ENCODE results near the gene LUZP1. TPM values are rescaled to one million over a fixed set of nuclear protein-coding genes. Genes with fewer than 3 reads are reported as not detected.

LUZP1 gene
- total RNA-seq, 1 donor from 2014 or later = 18.6 TPM

DNA sequence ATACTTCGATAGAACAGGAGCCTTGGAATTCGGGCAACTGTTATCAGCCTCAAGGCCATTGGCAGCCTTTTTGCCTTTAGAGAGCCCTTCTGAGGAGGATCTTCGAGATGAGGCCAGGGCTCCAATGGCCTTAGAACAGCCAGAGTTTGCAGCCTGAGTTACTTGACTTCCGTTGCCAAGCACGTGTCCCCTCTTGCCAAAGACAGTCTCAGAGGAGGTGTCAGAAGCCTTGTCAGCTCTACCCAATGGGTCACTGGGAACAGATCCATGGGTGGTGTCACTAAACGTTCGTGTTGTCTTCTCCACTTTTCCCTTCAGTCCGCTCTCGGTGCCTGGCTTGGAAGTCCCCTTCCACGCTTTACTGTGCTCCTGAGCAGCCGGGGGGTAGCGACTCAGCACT lies 76.2 kb downstream of the LUZP1 start:
- intact Hi-C loops (cut with micrococcal nuclease) = no loop called here

DNA sequence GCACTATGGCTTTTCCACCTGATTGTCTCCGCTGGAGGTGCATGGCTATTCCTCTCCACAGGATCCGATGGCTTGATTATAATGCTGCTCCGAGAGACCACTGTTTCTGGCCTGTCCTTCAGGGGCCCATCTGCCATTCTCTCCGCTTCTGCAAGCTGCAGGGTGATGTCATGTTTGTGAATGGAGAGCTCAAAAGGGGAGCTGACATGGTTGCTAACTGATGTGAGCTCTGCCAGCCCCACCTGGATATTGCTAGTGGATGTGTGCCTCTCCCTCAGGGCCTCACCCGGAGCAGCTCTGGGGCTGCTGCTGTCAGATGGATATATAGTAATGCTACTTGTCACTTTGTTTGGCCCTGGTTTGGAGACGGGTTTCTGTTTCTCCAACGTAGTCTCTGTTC lies 77.1 kb downstream of the LUZP1 start:
- intact Hi-C loops (cut with micrococcal nuclease) = no loop called here

DNA sequence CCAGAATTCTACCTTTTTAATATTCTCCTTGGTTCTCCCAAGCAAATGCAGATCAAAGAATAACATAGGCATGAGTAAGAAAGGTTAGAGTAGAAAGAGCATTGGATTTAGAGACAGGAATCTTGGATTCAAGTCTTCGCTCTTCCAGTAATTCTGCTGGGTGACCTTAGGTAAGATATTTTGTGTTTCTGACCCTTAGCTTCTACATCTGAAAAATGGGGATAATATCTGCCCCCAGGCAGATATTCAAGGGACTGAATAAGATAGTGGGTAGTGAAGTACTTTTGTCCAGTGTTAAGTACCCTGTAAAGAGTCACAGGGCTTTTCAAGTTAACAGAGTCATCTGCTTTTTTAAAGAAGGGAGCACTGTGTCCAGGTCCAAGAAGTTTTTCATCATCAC lies 78.6 kb downstream of the LUZP1 start:
- intact Hi-C loops (cut with micrococcal nuclease) = no loop called here

DNA sequence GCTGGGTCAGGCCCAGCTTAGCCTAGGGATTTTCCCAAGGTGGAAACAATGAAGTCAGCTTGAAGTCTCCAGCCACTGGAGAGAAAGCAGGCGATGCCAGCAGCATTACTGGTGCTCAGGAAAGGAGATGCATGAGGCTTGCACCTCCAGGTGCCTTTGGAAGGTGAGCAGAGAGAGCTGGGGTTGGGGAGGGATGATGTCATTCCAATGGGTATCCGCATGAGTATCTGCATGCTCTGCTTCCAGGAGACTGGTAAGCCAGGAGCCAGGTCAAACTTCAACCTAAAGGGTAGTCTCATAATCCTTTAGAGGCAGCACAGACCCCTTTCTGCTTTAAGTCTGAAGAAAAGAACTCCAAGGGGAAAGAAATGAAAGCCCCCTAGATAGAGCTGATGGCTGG lies 80.6 kb downstream of the LUZP1 start:
- intact Hi-C loops (cut with micrococcal nuclease) = no loop called here

DNA sequence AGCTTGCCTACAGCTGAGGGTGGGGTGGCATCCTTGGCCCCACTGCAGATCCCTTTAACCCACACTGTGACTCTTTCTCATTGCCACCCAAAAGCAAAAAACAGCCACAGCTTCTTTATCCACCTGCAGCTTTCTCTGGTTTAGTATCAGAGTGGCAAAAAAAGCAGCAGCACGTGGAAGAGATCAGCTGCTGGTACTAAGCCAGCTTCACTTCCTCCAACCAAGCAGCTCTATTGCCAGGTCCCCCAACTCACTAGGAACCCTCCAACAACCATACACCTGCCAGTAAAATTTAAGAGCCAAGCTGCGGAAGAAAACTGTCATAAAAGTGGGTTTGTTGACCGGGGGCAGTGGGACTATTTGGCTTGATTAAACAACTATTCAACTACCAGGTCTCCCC lies 83.0 kb downstream of the LUZP1 start:
- intact Hi-C loops (cut with micrococcal nuclease) = no loop called here

DNA sequence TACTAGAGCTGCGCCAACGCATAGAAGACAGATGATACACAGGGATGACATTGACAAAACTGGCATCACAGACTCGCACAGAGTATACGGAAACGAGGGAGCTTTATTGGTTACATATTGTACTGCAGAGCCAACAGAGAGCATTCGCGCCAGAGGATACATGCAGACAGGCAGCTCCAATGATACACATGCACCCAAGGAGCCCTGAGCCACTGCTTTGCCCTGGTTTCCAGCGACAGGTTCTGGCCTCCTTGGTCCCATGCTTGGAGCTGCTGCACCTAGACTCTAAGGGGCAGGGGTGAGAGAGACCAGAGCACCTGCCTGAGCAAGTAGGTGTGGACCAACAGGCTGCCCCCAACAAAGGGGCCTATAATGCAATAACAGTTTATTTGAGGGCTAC lies 83.8 kb downstream of the LUZP1 start:
- intact Hi-C loops (cut with micrococcal nuclease) = no loop called here

DNA sequence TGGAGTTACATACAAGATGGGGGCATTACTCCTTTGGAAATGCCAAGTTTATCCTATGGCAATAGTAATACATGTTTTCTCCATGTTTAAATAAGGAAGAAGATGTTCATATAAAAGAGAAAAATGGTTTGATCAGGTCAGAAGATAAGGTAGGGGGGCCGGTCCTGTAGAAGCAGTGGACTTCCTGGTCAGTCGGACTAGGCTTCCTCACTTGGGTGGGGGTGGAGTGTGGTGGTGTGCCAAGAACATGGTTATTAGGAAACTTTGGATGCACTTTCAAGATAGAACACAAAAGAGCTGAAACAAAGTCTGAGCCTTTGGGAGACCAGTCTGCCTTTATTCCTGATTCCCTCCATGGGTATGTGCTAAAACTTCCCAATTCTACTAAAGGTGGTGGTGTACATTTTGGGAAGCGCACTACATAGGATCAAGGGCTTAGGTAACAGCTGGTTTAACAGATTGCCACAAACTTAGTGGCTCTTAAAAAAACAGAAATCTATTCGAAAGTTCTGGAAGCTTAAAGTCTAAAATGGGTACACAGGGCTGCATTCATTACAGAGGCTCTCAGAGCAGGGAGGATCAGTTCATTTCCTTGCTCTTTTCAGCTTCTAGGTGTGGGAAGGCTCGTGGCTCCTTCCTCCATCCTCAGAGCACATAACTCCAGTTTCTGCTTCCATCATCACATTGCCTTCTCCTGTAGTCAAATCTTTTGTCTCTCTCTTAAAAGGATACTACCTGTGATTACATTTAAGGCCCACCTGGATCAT lies 84.8 kb downstream of the LUZP1 start:
- intact Hi-C loops (cut with micrococcal nuclease) = no loop called here

DNA sequence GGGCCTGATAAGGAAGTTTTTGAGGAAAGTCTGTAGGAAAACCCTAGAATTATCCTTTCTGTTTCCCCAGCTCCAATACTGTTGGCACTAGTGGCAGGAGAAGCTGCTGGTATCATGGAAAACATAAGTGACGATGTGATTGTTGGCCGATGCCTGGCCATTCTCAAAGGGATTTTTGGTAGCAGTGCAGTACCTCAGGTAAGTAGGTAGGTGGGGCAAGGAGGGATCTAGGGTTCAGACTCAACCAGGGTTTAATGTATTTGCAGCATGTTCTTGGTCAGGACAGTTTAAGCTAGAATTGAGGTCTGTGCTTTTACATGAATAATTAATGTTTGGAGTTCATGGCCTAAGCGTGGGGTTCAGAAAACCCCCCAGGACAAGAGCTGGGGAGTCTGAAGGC lies 87.3 kb downstream of the LUZP1 start:
- intact Hi-C loops (cut with micrococcal nuclease) = no loop called here

DNA sequence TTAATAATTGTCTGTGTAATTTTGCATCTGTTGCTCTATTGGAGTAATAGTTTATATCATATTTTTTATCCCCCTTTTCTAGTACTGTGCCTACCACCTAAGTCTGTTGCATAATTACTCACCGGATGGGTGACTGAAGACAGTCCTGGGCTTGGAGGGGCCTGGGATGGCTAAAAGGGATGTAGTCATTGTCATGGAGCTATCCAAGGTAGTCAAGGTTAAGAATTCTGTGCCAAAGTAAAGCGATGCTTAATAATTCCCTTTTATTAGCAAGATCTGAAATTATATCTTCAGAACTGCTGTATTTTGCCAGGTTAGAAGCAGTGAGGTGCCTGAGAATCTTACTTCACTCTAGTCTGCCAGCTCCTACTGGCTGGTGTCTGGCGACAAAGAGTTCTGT lies 87.8 kb downstream of the LUZP1 start:
- intact Hi-C loops (cut with micrococcal nuclease) = no loop called here

DNA sequence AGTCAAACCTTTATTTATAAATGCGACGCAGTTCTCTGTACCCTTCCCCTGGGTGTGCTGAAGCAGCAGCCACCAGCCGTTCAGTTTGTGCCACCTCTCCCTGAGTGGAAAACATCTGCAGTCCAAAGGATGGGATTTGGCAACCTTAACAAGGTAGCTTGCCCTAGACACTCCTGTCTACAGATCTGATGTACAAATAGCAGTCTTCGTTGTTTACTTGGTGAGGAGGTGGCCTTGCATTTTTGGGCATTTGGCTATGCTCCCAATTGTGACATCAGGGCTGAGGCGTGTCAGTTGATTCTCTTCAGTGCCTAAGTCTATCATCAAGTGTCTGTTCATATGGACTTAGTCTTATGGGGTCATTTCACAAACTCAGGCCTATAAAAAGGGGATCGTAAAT lies 89.6 kb downstream of the LUZP1 start:
- intact Hi-C loops (cut with micrococcal nuclease) = no loop called here

DNA sequence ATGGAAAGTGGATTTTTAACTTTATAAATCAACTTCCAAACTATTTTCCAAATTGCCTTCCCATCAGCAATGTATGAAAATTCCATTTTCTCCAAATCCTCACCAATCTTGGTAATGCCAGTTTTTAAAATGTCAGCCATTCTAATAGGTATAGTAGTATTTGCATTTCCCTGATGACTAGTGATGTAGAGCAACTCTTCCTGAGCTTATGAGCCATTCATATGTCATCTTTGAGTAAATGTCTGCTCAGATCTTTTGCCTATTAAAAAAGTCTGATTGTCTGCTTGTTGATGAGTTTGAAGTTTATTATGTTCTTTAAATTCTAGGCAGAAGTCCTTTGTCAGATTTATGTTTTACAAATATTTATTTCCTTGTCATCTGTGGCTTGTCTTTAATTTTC lies 94.6 kb downstream of the LUZP1 start:
- intact Hi-C loops (cut with micrococcal nuclease) = no loop called here

DNA sequence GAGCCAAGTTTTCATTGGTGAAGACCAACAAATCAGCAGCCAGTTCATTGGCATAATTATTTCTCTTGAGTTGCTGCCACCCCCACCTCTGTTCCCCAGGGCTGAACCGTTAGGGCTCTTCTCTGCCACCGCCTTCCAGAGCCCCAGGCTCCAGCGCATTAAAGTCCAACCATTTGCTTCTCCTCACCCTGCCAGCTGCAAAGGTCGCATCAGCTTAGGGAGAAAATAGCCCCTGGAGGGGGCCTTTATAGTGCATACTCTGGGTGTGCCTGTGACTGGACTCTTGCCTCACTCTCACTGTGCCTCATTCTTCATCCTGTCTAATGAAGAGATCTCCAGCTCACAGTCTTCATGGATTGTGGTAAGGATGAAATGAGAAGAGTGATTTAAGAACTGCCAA lies 99.0 kb downstream of the LUZP1 start:
- intact Hi-C loops (cut with micrococcal nuclease) = no loop called here

DNA sequence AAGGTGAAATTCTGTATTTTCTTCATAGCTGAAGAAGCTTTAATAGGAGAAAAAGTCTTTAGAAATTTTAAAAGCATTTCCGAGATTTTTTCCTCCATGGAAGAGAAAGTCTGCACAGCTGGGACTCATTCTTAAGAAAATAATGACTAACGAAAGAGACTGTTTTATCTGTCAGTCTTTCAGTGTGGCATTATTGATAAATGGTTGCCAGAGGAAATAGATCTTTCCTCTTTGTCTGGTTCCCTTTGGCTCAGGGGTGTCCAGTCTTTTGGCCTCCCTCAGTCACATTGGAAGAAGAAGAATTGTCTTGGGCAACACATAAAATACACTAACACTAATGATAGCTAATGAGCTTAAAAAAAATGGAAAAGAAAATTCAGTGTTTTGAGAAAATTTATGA lies 99.5 kb downstream of the LUZP1 start:
- intact Hi-C loops (cut with micrococcal nuclease) = no loop called here

DNA sequence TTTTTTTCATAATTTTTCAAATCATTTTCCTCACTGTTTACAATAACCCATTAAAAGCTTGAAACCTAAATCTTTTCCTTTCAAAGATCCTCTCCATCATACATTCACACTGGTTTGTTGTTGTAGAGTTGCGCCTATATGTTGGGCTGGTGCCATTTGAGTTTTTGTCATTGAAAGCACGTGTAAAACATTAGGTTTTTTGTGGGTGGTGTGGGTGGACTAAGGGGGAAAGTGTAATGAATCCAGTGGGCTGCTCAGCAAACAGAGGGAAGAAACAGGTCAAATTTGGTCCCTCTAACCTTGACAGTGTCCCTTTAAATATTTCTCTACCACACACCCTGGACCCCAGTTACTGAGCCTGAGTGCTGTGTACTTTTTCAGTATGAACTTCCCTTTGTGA lies 102.6 kb downstream of the LUZP1 start:
- intact Hi-C loops (cut with micrococcal nuclease) = no loop called here

DNA sequence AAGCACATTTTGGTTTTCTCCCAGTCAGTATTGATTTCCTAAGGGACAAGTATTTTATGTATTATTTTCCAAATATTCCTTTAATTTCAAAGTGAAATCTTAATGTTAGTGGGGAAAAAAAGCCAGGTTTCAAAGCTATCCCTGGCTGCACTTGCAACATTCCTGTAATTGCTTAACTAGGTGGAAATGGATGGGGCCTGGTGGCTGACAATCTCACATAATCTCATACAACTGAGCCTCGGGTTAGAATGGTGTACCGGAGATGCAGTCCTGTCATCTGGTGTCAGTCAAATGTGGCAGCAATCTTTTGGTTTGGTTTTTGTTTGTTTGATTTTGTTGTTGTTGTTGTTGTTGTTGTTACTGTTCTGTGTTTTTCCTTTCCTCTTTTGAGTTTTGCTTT lies 103.3 kb downstream of the LUZP1 start:
- intact Hi-C loops (cut with micrococcal nuclease) = no loop called here

DNA sequence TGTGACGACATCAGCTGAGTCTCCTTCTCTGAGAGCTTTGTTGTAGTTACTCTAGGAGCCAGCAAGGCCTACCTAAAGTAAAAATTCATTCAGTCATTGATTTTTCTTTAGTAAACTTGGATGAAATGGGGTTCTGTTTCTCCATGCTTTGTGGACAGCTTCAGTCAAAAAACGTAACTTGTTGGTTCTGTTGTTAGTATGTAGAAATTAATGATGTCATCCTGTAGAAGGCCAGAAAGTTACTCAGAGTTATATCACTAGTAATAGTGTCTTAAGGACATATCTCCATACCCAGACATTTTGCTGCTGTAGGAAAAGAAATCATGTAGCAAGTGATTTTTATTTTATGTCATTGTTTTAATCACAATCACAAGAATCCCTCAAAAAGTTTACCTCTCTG lies 106.4 kb downstream of the LUZP1 start:
- intact Hi-C loops (cut with micrococcal nuclease) = no loop called here

DNA sequence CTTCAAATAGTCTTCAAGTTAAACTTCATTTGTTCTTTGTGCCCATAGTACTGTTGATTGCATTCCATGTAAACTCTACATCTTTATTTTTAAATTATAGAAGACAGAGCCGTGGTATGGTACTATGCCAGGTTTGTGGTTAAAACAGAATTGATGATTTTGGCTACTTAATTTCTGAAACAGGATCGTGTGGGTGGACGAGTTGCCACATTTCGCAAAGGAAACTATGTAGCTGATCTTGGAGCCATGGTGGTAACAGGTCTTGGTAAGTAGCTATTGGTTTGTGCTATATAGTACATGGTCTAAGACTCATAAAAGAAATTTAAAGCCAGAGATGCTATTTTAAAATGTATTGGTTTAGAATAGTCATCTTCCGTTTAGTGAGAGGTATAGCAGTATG lies 111.4 kb downstream of the LUZP1 start:
- intact Hi-C loops (cut with micrococcal nuclease) = no loop called here

DNA sequence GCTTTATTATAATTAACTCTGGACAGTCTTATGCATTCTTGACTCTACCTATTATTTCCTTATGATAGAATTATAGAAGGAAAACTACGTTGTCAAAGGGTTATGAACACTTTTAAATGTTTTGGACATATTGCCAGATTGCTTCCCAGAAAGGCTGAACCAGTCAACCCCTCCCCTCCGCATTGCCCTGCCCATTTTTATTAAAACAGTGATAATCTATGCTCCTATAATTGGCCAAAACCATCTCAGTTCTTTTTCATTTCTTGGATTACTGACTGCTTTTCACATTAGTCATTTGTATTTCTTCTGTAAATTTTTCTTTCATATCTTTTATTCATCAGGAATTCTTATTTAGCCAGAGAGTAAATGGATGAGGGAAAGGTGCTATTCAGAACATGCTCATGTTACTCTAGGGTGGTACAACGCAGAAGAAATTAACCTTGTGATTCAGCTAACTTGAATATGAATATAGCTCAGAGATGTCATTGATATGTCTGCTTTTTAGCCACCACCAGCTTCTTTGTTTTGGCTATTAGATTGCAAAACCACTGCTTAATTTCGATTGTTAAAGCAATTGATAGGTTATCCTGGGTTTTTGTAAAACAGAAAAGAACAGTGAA lies 117.3 kb downstream of the LUZP1 start:
- intact Hi-C loops (cut with micrococcal nuclease) = no loop called here

DNA sequence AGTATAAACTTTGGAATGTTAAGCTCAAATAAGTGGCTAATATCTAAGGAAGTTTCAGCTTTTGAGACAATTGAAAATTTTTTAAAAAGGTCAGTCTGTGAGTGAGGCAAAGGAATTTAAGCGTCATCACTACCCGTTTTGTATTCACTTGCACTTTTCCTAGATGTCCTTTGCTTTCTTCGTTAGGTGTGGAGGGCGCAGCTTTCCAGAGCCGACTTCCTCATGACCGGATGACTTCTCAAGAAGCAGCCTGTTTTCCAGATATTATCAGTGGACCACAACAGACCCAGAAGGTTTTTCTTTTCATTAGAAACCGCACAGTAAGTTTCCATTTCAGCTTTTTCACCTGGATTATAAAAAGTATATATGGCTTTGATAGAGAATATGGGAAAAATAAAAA lies 118.5 kb downstream of the LUZP1 start:
- intact Hi-C loops (cut with micrococcal nuclease) = no loop called here

DNA sequence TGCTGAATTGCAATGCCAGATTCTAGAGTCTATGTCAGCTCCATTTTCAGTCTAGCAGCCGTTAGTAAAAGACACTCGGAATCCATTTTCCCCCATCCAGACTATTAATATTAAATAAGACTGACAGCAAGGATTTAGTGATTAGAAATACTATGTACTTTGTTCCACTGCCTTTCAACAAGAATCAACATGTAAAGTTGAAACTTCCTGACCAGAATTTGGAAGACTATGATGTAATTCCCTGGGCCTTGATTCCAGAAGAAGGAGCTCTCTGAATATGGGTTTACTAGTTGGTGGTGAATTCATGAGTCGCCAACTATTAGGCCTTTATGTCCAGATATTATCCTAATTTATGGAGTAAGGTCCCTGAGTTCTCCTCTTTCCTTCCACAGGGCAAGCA lies 124.6 kb downstream of the LUZP1 start:
- intact Hi-C loops (cut with micrococcal nuclease) = no loop called here

DNA sequence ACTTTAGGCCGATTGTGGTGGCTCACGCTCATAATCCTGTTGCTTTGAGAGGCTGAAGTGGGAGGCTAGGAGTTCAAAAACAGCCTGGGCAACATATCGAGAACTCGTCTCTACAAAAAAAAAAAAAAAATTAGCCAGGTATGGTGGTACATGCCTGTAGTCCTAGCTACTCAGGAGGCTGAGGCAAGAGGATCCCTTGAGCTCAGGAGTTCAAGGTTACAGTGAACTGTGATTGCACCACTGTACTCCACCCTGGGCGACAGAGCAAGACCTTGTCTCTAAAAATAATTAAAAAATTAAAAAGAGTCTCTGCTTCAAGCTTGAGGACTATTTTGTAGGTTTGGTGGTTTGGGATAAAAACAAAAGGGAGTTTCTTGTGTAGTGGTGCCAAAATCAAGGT lies 128.1 kb downstream of the LUZP1 start:
- intact Hi-C loops (cut with micrococcal nuclease) = no loop called here

DNA sequence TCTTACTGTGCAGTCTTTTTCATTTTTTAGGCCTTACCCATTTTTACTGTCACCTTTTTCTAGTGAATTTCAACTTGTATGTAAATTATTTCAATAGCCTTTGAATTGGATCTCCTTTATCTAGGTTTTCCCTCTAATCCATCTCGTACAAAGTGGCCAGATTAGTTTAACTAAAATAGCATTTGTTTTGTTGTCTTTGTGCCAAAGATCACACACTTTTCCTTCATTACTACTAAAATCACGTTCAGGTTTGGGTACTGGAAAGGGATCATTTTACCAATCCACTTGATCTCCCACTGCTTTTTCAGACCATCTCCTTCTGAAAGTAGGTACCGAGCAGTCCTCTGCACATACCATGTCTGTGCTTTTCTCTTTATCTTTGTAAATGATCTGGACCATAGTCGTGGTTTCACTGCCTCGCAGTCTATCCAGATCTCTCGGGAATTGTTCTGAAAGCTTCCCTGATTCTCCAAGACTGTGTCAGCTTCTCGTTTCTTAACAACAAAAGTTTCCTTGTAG lies 129.3 kb downstream of the LUZP1 start:
- intact Hi-C loops (cut with micrococcal nuclease) = no loop called here

DNA sequence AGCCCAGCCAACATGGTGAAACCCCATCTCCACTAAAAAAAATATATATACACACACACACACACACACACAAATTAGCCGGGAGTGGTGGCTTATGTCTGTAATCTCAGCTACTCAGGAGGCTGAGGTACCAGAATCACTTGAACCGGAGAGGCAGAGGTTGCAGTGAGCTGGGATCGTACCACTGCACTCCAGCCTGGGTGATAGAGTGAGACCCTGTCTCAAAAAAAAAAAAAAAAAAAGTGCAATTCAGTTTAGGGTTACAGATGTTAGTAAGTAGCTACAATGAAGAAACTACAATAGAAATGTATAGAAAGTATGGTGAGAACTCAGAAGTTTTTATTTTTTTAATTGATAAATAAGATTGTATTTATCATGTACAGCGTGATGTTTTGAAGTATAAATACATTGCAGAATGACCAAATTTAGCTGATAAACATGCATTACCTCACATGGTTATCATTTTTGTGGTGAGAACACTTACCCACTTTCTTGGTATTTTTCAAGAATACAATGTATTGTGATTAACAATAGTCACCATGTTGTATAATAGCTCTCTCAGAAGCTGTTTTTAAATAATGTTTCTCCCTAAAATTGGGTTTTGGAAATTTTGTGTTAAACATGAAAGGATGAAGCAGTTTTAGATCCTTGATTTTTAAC lies 131.4 kb downstream of the LUZP1 start:
- intact Hi-C loops (cut with micrococcal nuclease) = no loop called here

Data from T-helper 2 cell treated with Interferon-gamma antibody and Interleukin-4, amounts not matched to agents 100 ng/mL and 5 ng/mL, for 36 hours (primary cell).